Embryonic facial prominence (tissue), 1 donor: ENCODE data around the gene RET.

Experiments
- DNase-seq: peaks from one replicate; pipeline ENCODE4 v3.0.0-alpha.2; 2016; ENCODE audit errors: extremely low spot score

The RET gene

GRCh38 chr10:43062402-43063160, 14.3 kb upstream of the RET start:
- no peak for DNase-seq

- DNase-seq: no peak
These were observed 12.4 kb upstream of the RET start for GRCh38 chr10:43064331-43065075.

- DNase-seq: no peak
These were observed 11.6 kb upstream of the RET start for GRCh38 chr10:43065234-43065633.

GRCh38 chr10:43065761-43066160, 11.1 kb upstream of the RET start:
- no peak for DNase-seq

- no peak for DNase-seq
These were observed 10.4 kb upstream of the RET start for GRCh38 chr10:43066481-43066880.

- DNase-seq: no peak
These were observed 9.3 kb upstream of the RET start for GRCh38 chr10:43067391-43068135.

GRCh38 chr10:43068136-43068395, 8.8 kb upstream of the RET start:
- DNase-seq: no peak

- no peak for DNase-seq
These were observed 8.2 kb upstream of the RET start for GRCh38 chr10:43068471-43069210.

- DNase-seq: no peak
These were observed 7.7 kb upstream of the RET start for GRCh38 chr10:43069211-43069515.

- no peak for DNase-seq
These were observed 7.3 kb upstream of the RET start for GRCh38 chr10:43069579-43069978.

GRCh38 chr10:43070121-43071085, 6.5 kb upstream of the RET start:
- no peak for DNase-seq

GRCh38 chr10:43071865-43072650, 4.8 kb upstream of the RET start:
- DNase-seq: no peak

GRCh38 chr10:43073191-43073590, 3.7 kb upstream of the RET start:
- no peak for DNase-seq

- no peak for DNase-seq
These were observed 3.1 kb upstream of the RET start for GRCh38 chr10:43073721-43074120.

GRCh38 chr10:43074409-43074808, 2.5 kb upstream of the RET start:
- DNase-seq: no peak

GRCh38 chr10:43074827-43075611, 1.9 kb upstream of the RET start:
- DNase-seq: no peak

GRCh38 chr10:43075612-43076003, 1.3 kb upstream of the RET start:
- no peak for DNase-seq

GRCh38 chr10:43076311-43076875, 476 bp upstream of the RET start:
- no peak for DNase-seq
